ENCODE measurements around the gene ALLC. TPM values are rescaled to one million over a fixed set of nuclear protein-coding genes. Genes with fewer than 3 reads are reported as not detected.

Gene ALLC
- total RNA-seq, 1 experiment from 2014 or later = not detected

DNA sequence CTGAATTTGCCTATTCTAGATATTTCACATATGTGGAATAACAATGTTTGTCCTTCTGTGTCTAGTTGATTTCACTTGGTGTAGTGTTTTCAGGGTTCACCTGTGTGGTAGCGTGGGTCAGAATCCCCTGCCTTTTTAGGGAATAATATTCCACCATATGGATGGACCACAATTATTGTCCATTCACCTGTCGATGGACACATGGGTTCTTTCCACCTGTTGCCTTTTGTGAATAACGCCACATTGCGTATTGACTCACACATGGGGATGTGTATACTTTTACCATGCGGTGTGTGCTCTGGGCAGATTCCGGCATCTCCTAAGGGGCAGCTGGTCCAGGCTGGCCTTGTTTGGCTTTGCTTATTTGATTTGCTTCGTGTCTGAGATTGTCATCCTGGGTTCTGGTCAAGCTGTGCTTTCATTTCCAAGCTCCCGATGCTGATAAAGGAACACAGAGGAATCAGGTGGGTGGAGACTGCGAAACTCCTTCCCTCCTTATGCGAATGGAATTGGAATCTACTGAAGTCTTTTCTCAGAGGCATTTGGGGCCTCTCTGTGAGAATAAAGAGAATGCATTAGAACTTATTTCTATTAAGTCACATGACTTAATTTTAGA is 18.9 kb upstream of the ALLC start:
- DNase-seq (ENCODE audit: low spot score) = no peak

DNA sequence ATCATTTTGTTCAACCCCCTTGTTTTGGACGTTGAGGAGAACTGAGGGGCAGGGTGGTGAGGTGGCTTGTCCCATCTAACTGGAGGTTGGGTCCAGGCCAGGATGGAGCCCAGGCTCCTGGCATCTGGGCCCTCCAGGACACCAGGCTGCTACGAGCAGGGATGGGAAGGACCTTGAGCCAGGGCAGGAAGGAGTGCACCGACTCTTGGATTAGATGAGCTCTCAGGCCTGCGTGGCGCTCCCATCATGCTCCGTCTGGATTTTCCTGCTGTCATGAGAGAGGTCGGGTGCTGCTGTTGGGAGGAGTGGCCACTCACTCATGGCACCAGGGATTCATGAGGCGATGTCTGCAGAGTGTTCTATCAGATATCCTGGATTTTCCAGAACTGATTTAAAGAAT is 18.3 kb upstream of the ALLC start:
- no peak for DNase-seq (ENCODE audit: low spot score)

- no peak for DNase-seq (ENCODE audit: low spot score)
These were observed 16.8 kb upstream of the ALLC start for GRCh38 chr2:3641181-3641580.

DNA sequence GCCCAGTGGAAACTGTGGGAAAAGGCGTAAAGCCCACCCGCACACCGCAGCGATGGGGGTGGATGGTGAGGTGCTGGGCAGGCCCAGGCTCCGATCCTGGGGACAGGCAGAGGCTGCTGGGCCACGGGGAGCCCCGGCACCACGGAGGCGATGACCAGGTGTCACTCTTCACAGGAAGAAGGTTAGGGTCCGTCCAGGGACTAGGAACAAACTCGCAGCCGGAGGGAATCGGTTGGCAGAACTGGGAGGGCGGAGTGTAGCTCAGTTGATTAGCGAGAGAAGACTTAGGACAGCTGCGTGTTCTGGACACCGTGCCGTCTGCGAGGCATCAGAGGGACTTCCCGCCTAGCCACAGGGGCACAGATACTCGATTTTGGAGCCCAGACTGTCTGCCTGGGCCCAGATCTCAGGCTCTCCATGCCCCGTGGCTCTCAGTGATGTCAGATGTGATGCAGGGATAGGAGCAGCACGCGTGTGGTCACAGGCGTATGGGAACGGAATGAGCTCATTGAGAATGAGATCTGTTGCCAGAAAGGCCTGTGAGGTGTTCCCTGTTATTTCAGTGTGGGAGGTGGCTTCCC is 16.1 kb upstream of the ALLC start:
- DNase-seq (ENCODE audit: low spot score) = no peak

- no peak for DNase-seq (ENCODE audit: low spot score)
These were observed 15.3 kb upstream of the ALLC start for GRCh38 chr2:3642521-3643215.

DNA sequence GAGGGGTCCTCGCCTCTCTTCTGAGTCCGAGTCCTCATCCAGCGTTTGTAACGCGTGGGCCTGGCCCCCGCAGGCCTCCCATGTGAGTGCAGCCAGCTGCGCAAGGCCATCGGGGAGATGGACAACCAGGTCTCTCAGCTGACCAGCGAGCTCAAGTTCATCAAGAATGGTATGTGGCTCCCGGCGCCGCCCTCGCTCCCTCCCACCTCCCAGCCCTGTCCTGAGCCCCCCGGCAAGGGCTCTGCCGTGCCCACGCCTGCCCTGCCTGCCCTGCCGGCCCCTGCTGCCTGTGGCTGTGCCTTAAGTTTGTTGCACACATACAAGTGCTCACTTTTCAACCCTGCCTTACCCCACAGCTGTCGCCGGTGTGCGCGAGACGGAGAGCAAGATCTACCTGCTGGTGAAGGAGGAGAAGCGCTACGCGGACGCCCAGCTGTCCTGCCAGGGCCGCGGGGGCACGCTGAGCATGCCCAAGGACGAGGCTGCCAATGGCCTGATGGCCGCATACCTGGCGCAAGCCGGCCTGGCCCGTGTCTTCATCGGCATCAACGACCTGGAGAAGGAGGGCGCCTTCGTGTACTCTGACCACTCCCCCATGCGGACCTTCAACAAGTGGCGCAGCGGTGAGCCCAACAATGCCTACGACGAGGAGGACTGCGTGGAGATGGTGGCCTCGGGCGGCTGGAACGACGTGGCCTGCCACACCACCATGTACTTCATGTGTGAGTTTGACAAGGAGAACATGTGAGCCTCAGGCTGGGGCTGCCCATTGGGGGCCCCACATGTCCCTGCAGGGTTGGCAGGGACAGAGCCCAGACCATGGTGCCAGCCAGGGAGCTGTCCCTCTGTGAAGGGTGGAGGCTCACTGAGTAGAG is 14.4 kb upstream of the ALLC start:
- no peak for DNase-seq (ENCODE audit: low spot score)

- no peak for DNase-seq (ENCODE audit: low spot score)
These were observed 13.8 kb upstream of the ALLC start for GRCh38 chr2:3644246-3644525.

- DNase-seq (ENCODE audit: low spot score) = no peak
These were observed 13.0 kb upstream of the ALLC start for GRCh38 chr2:3644891-3645605.

DNA sequence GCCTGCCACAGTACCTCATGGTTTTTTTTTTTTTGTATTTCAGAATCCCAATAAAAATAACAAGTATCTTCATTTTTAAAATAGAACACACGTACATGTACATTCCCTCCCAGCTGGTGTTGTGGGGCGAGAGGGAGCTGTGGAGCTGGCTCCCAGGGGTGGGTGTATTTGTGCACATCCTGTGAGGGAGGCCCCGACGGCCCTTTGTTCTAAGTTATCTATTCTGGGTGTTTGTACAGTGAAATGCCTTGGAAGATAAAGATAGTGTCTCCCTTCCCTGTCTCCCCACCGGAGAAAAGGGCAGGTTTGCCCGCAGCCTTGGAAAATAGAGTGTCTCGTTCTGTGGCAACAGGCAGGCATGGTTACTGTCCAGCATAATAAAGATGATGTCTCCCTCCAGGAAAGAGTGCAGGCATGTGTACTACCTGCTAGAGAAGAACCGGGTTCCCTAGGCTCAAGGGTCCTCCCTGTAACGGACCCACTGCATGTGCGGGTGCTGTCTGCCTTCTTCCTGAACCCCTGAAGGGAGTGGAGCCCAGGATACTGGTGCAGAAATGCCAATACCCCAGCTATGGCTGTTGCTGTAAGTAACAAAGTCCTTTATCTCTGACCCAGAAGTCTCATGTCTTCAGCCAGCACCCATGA is 12.1 kb upstream of the ALLC start:
- no peak for DNase-seq (ENCODE audit: low spot score)

- no peak for DNase-seq (ENCODE audit: low spot score)
These were observed 11.6 kb upstream of the ALLC start for GRCh38 chr2:3646446-3646845.

DNA sequence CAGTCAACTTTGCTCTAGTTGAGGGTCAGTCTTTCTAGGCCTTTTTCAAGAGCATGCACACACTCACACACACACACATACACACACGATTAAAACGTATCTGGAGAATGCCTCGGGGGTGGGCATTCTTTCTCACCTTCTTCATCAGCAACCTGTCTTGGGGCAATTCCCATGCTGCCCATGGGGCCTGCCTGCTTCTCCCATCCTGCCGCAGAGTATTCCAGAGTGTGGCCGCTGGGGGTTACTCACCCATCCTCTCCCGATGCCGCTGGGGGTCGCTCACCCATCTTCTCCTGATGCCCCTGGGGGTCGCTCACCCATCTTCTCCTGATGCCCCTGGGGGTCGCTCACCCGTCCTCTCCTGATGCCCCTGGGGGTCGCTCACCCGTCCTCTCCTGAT is 10.8 kb upstream of the ALLC start:
- DNase-seq (ENCODE audit: low spot score) = no peak

DNA sequence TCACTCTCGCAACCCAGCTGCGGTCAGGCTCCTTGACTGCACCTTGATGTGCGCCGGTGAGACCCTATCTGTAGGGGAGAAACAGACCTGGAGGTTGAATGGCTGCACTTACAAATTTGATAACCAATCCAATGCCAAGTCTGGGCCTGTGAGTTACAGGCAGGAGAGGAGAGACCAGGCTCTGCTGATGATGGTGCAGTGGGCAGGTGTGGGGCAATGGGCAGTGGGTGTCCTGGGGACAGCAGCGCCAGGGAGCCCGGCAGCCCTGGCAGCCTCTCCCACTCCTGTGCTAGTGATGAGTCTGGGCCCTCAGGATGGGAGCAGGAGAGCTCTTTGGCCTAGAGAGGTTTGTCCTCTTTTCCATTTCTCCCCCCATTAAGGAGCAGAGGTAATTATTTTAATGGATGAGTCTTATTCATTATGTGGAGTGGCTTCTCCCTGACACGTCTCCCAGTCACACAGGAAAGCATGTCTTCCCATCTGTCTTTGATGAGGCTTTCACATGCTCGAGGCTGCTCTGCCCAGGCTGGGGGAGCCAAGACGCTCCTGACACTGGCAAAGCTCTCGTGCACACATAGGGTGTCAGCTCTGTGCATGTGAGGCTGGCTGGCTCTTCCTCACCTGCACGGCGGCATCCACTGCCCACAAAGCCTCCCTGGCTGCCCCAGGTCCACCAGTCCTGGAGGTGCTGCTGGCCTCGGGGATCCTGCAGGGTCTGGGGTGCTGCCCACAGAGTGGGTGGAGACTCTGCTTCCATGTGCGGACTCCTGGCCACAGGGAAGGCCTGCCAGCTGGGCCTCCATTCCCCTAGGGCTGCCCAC is 10.0 kb upstream of the ALLC start:
- DNase-seq (ENCODE audit: low spot score) = no peak

DNA sequence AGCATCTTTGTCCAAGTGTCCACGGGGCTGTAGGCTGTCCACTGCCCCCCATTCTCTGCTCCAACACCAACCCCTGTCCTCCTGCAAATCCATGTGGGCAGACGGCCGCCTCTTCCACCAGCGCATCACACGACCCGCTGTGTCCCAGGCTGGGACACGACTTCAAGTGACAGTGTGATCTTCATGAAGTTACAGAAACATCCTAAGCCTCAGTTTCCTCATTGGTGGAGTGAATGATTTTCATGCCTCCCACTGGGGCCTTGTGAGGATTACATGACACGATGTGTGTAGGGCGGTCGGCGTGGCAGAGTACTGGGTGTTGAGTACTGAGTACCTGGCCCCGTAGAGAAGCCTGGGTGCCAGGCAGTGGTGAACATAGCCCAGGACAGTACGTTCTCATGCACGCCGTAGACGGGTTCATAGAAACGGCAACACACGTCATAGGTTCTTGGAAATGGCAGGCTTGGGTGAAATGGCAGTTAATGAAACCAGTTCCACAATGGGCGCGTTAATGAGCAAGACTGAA is 9.3 kb upstream of the ALLC start:
- DNase-seq (ENCODE audit: low spot score) = no peak

GRCh38 chr2:3649581-3649980 is 8.4 kb upstream of the ALLC start:
- no peak for DNase-seq (ENCODE audit: low spot score)

DNA sequence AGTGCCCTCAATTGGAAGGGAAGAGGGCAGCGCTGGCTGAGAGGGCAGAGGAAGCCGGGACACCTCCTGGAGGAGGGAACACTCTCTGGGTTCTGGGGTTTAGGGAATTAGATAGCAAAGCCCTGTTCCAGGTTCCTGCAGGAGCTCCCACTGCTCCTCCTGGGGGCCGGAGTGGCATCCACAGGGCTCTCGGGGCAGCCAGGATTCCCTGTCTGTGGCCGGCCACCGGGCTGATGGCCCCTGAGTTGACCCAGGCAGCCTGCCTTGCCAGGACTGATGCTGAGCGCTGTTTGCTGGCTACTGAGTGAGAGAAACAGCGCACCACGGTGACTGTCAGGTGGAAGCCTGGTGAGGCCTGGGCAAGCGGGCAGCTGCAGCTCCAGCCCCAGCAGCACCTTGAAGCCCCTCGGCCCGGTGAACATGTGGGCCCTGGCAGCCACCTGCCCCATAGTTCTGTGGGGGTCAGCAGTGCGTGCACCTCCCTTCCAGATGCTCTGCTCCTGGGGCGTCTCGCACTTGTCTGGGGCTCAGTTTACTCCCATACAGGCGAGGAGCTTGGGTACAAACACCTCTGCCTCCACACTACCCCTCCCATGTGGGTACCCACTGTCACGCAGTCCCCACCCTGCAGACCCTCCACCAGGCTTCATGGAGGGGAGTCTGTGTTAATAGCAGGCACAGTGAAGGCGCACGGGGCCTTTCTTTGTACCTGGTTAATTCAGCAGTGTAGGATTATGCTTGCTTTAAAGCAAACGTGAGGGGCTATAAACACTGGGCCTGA is 7.7 kb upstream of the ALLC start:
- no peak for DNase-seq (ENCODE audit: low spot score)

DNA sequence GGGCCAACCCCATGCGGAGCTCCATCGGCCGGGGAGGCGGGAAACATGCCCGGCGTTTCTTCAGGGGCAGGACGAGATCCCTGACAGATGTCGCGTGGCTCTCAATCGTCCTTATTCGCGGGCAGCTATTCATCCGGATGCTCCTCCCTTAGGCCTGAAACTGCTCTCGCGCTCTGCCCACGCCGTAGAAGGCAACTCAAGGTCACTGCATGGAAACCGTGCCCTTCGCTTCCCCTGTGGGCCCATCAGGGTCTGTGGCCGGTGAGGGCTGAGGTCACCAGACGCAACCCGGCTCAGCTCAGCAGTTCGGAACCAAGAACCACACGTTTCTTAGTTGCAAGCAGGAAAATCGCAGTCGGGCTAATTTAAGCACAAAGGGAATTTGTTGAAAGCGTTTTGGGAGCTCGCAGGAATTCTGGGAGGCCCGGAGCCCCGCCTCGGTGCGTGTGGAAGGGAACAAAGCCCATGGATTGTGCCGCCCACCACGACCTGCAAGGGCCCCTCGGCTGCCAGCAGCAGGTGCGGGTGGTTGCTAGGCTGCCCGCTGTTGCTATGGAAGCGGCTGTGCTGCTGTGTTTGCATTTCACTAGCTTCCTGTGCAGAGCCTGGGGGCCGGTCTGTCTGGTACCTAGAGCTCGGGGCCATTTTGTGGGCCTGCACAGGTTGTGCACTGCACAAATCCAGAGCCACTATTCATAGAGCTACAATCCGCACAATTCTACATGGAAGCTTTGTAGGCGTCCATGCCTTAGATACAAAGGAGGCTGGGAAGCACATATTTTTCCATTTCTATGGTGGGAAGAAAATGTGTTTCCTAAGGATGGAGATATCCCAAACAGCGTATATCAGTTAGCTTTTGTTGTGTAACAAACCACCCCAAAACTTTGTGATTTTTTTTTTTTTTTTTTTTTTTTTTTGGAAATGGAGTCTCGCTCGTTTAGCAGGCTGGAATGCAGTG is 6.0 kb upstream of the ALLC start:
- DNase-seq (ENCODE audit: low spot score) = no peak

GRCh38 chr2:3652896-3653625 is 4.9 kb upstream of the ALLC start:
- DNase-seq (ENCODE audit: low spot score) = no peak

- DNase-seq (ENCODE audit: low spot score) = no peak
These were observed 4.0 kb upstream of the ALLC start for GRCh38 chr2:3654011-3654410.
